Uterus (tissue), 4 donors: ENCODE data around the gene LSM4. TPM values are rescaled to one million over a fixed set of nuclear protein-coding genes. Genes with fewer than 3 reads are reported as not detected.

Source experiments
- DNase-seq, 2 donors: peaks; one replicate each; pipeline ENCODE4 v3.0.0-alpha.2; 2019 to 2020
- H3K27ac ChIP-seq, 2 donors: fragments of 200-600 bp; sonication (generic); 1 replicate in 1 of 2; 2 replicates in 1 of 2; pipeline ENCODE4 v1.5.1; 2016 to 2018
- H3K27me3 ChIP-seq, 2 donors: fragments of 200-600 bp; sonication (generic); one replicate each; pipeline ENCODE4 v1.5.1; 2018 to 2019; ENCODE audit warnings: control low read depth in 1 of 2
- H3K36me3 ChIP-seq, 2 donors: fragments of 200-600 bp; sonication (generic); one replicate each; pipeline ENCODE4 v1.5.1; 2019; ENCODE audit warnings: control low read depth in 1 of 2
- H3K4me1 ChIP-seq, 2 donors: fragments of 200-600 bp; sonication (generic); one replicate each; pipeline ENCODE4 v1.5.1; 2018 to 2019; ENCODE audit warnings: control low read depth in 1 of 2
- H3K4me3 ChIP-seq, 2 donors: fragments of 200-600 bp; sonication (generic); 1 replicate in 1 of 2; 2 replicates in 1 of 2; pipeline ENCODE4 v1.5.1; 2018 to 2019; ENCODE audit warnings: mild to moderate bottlenecking in 1 of 2
- H3K9me3 ChIP-seq, 2 donors: fragments of 200-600 bp; sonication (generic); one replicate each; pipeline ENCODE4 v1.5.1; 2019; ENCODE audit warnings: control low read depth in 1 of 2
- POLR2A ChIP-seq, 2 donors: fragments of 450-650 bp; IDR thresholded peaks; one replicate each; pipeline ENCODE4 v1.6.1; 2016; ENCODE audit warnings: antibody characterized with exemption in 2 of 2, mild to moderate bottlenecking in 1 of 2, moderate library complexity in 1 of 2
- intact Hi-C: fragments of 100-400 bp; cut with DNase I; formaldehyde crosslinking; loops from one replicate; pipeline ENCODE4 v1.15.1; 2023; ENCODE audit warnings: low total_unique reads
- microRNA-seq: library from miRNA; unstranded; fragments of <30 nt; microRNA quantifications from one replicate; pipeline ENCODE4, GENCODE V29; 2016; ENCODE audit warnings: borderline microRNAs expressed, borderline replicate concordance
- small RNA-seq: library from RNA; depleted of rRNA; stranded (forward); fragments of <200 nt; gene quantifications from one replicate; pipeline ENCODE3, GENCODE V24; 2016
- total RNA-seq, 4 donors: library from RNA; depleted of rRNA in 3 of 4; stranded (reverse); fragments of >200 nt in 3 of 4; gene quantifications; one replicate each; pipeline versions ENCODE4 v1.1.0 to v1.2.4, GENCODE V29; 2014 to 2023
- TF ChIP-seq, protein P1 (sequence below), 4 experiments: fragments of 200-600 bp in 2 of 4; fragments of 450-650 bp in 2 of 4; sonication (generic) in 2 of 4; IDR thresholded peaks; one replicate each; pipeline ENCODE4 v1.5.1; 2016 to 2019; ENCODE audit warnings: antibody characterized with exemption in 4 of 4, mild to moderate bottlenecking in 2 of 4, moderate library complexity in 1 of 4
- donor health status: DM: yes; HTN: yes; CAD: no.

The LSM4 gene
- total RNA-seq, 4 donors from 2014 or later: 8.8 to 120 (median 64.2) TPM

DNA sequence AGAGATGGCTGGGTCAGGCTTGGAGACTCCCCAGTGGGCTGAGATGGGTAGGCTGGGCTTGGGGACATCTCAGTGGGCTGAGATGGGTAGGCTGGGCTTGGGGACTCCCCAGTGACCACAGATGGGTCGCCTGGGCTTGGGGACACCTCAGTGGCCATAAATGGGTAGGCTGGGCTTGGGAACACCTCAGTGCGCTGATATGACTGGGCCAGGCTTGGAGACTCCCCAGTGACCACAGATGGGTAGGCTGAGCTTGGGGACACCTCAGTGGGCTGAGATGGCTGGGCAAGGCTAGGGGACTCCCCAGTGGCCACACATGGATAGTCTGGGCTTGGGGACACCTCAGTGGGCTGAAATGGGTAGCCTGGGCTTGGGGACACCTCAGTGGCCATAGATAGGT is 61.4 kb downstream of the LSM4 start:
- Histone ChIP-seq H3K27ac (no peak overlapping the region), H3K27me3 (no peaks in the 10 kb centered on the region), H3K36me3 (no peaks in the 10 kb centered on the region), H3K4me3 (no peak overlapping the region), H3K4me1 (no peaks in the 10 kb centered on the region), H3K9me3 (no peaks in the 10 kb centered on the region)
- TF ChIP-seq, protein P1, sequence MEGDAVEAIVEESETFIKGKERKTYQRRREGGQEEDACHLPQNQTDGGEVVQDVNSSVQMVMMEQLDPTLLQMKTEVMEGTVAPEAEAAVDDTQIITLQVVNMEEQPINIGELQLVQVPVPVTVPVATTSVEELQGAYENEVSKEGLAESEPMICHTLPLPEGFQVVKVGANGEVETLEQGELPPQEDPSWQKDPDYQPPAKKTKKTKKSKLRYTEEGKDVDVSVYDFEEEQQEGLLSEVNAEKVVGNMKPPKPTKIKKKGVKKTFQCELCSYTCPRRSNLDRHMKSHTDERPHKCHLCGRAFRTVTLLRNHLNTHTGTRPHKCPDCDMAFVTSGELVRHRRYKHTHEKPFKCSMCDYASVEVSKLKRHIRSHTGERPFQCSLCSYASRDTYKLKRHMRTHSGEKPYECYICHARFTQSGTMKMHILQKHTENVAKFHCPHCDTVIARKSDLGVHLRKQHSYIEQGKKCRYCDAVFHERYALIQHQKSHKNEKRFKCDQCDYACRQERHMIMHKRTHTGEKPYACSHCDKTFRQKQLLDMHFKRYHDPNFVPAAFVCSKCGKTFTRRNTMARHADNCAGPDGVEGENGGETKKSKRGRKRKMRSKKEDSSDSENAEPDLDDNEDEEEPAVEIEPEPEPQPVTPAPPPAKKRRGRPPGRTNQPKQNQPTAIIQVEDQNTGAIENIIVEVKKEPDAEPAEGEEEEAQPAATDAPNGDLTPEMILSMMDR (IDR thresholded peaks at IDR 0.05): no peak
- no peak for TF ChIP-seq POLR2A (IDR thresholded peaks at IDR 0.05)
- intact Hi-C loops: no loop called here
- DNase-seq: no peak

DNA sequence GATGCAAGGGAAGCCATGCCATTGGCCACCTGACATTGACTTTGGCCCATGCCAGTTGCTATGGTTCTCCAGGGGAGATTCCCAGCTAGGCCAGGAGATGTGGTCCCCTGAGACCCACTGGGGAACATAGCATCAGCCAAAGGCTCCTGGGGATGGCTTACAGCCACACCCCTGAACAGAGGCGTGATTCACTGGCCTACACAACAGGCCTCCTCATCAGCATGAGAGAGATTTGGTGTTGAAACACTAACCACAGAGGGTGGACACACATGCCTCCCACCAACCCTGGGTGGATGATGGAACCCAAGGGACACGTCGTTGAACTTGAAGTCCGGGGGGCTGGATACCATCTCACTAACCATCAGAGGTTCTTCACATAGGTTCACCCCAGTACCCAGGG is 63.0 kb downstream of the LSM4 start:
- DNase-seq: peak in 1 of 2 donors; percentile 14
- intact Hi-C loops: no loop called here
- Histone ChIP-seq H3K36me3 (no peaks in the 10 kb centered on the region), H3K4me1 (no peaks in the 10 kb centered on the region), H3K4me3 (no peak overlapping the region), H3K27ac (no peak overlapping the region), H3K9me3 (no peaks in the 10 kb centered on the region), H3K27me3 (no peaks in the 10 kb centered on the region)
- TF ChIP-seq, protein P1 (IDR thresholded peaks at IDR 0.05): no peak
- no peak for TF ChIP-seq POLR2A (IDR thresholded peaks at IDR 0.05)

- H3K36me3 ChIP-seq: no peaks in the 10 kb centered on the region
- no peak overlapping the region for H3K4me3 ChIP-seq
- no peak for TF ChIP-seq POLR2A (IDR thresholded peaks at IDR 0.05)
- TF ChIP-seq, protein P1 (IDR thresholded peaks at IDR 0.05): no peak
- intact Hi-C loops: no loop called here
- no peaks in the 10 kb centered on the region for H3K27me3 ChIP-seq
- H3K4me1 ChIP-seq: no peaks in the 10 kb centered on the region
- no peak overlapping the region for H3K27ac ChIP-seq
- peak in 1 of 2 donors; percentile 16 for DNase-seq
- H3K9me3 ChIP-seq: no peaks in the 10 kb centered on the region
Observed at GRCh38 chr19:18257503-18258470, 65.1 kb downstream of the LSM4 start.

Small RNAs within 50 kb of the gene (microRNA-seq; reads per million reads assigned to microRNA genes)
- gene MIR3188: 6.4 reads per million, percentile 11 among the genes with 10 or more reads in this experiment

Small RNAs within 50 kb of the gene (small RNA-seq; reads per million reads assigned to genes)
- gene MIR3188 (not detected), gene RN7SL513P (not detected), gene RPL39P38 (not detected)

Other genes starting within 250 kb of the LSM4 start
- 1 to 10 TPM in 1 of 4 donors, under 1 TPM in 2, not detected in 1; 0.41 to 6.5 (median 0.61) TPM for gene IL12RB1, start 236.1 kb downstream of the LSM4 start, total RNA-seq
- 10 to 100 TPM in 1 of 4 donors, 1 to 10 TPM in 2, under 1 TPM in 1; 0.59 to 22.5 (median 3.8) TPM for gene MAST3, start 225.3 kb downstream of the LSM4 start, total RNA-seq
- 10 to 100 TPM; 17.2 to 39.4 (median 29.7) TPM for gene PIK3R2, start 169.9 kb downstream of the LSM4 start, total RNA-seq
- gene IFI30, start 149.3 kb downstream of the LSM4 start, total RNA-seq: 10 to 100 TPM in 2 of 4 donors, 1 to 10 TPM in 2; 4.1 to 17.4 (median 11.4) TPM
- 10 to 100 TPM in 3 of 4 donors, 1 to 10 TPM in 1; 5.2 to 19.7 (median 11.1) TPM for gene MPV17L2, start 129.9 kb downstream of the LSM4 start, total RNA-seq
- gene RAB3A, start 119.0 kb downstream of the LSM4 start, total RNA-seq: 1 to 10 TPM in 1 of 4 donors, under 1 TPM in 2, not detected in 1; 0.69 to 3.8 (median 0.77) TPM
- 1 to 10 TPM in 2 of 4 donors, not detected in 2; 1.7 to 3.3 TPM for gene PDE4C, start 96.6 kb downstream of the LSM4 start, total RNA-seq
- 10 to 100 TPM in 1 of 4 donors, 1 to 10 TPM in 3; 1.0 to 41.1 (median 3.0) TPM for gene IQCN, start 48.6 kb downstream of the LSM4 start, total RNA-seq
- 100 to 1,000 TPM; 152 to 386 (median 290) TPM for gene JUND, start 41.5 kb downstream of the LSM4 start, total RNA-seq
- 10 to 100 TPM; 21.2 to 67.9 (median 38.1) TPM for gene PGPEP1, start 17.5 kb upstream of the LSM4 start, total RNA-seq
- 10 to 100 TPM in 1 of 4 donors, 1 to 10 TPM in 1, under 1 TPM in 2; 0.41 to 13.1 (median 1.6) TPM for gene GDF15, start 63.1 kb upstream of the LSM4 start, total RNA-seq
- 1 to 10 TPM in 2 of 4 donors, under 1 TPM in 1, not detected in 1; 0.51 to 2.3 (median 1.9) TPM for gene LRRC25, start 74.5 kb upstream of the LSM4 start, total RNA-seq
- 100 to 1,000 TPM in 1 of 4 donors, 10 to 100 TPM in 3; 23.6 to 105 (median 54.8) TPM for gene SSBP4, start 96.3 kb upstream of the LSM4 start, total RNA-seq
- 100 to 1,000 TPM in 2 of 4 donors, 10 to 100 TPM in 2; 56.8 to 152 (median 106) TPM for gene ISYNA1, start 115.1 kb upstream of the LSM4 start, total RNA-seq
- gene ELL, start 199.0 kb upstream of the LSM4 start, total RNA-seq: 10 to 100 TPM in 3 of 4 donors, 1 to 10 TPM in 1; 4.1 to 43.5 (median 21.7) TPM
- 100 to 1,000 TPM; 139 to 273 (median 205) TPM for gene FKBP8, start 220.5 kb upstream of the LSM4 start, total RNA-seq
- 100 to 1,000 TPM in 1 of 4 donors, 10 to 100 TPM in 3; 30.3 to 113 (median 82.5) TPM for gene KXD1, start 234.8 kb upstream of the LSM4 start, total RNA-seq
- 1,000 to 10,000 TPM in 2 of 4 donors, 100 to 1,000 TPM in 2; 295 to 1,369 (median 721) TPM for gene UBA52, start 248.8 kb upstream of the LSM4 start, total RNA-seq